Cardiac septum (tissue), 1 donor: ENCODE data around the gene FNIP2. TPM values are rescaled to one million over a fixed set of nuclear protein-coding genes. Genes with fewer than 3 reads are reported as not detected.
"Not testable (repeated sequence)": the region's sequence is repeated elsewhere in the genome, so short reads cannot be mapped to it uniquely, and the experiment has no call there.

Source experiments
- DNase-seq: peaks from one replicate; pipeline ENCODE4 v3.0.0-alpha.2; 2020; ENCODE audit warnings: low spot score
- intact Hi-C: fragments of 100-400 bp; cut with DNase I; formaldehyde crosslinking; loops from one replicate; pipeline ENCODE4 v1.14.0; 2022
- total RNA-seq: library from RNA; stranded (reverse); fragmentation: NEBNext Ultra II Directional; extraction: Animal tissue kit (Norgen Biotek cat#: 25700); gene quantifications from one replicate; pipeline ENCODE4 v1.2.1, GENCODE V29; 2021
- donor health status: DM: no; HTN: no; CAD: no.

FNIP2 gene
- total RNA-seq, 1 donor from 2014 or later: 38.5 TPM

GRCh38 chr4:158927774-158928173 lies 158.9 kb downstream of the FNIP2 start:
- intact Hi-C loops, DNase-seq: not testable (repeated sequence)

- intact Hi-C loops: no loop called here
- no peak for DNase-seq
Measured at GRCh38 chr4:158929939-158930638, 161.3 kb downstream of the FNIP2 start.

- DNase-seq: no peak
- intact Hi-C loops: no loop called here
Measured at GRCh38 chr4:158930639-158930972, 161.8 kb downstream of the FNIP2 start.

DNA sequence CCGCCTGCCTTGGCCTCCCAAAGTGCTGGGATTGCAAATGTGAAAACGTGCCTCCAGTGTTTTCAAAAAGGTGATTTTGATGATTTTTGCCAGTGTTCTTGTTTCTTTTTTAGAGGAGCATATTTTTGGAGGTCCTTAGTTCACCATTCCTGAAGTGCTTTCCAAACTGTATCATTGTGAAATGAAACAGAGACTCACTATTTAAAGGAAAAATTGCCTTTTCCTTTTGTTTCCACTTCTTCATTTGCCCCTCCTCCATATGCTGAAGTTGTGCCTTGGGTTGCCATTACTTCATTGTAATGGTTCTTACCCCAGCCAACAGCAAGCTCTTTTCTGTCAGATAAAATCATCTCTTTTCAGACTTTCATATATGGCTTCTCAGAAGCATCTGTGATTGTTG lies 164.4 kb downstream of the FNIP2 start:
- intact Hi-C loops: no loop called here
- no peak for DNase-seq

- intact Hi-C loops: no loop called here
Measured at GRCh38 chr4:158934996-158935669, 166.3 kb downstream of the FNIP2 start.

DNA sequence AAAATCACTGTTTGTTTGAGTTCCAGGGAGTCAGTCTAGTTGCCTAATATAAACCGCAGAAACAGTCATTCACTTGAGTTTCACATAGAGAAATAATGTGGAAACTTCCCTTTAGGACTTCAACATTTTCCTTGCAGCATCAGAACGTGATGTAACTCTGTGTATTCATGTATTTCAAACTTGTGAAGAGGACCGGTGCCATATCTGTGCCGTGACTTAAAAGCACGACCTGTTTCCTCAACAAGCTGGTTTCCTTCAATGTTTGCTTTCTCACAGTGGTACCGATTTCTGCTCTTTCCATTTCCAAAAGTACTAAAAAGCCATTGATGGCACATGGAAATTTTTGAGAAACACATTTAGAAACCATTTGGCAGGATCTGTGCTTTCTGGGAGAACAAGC lies 167.4 kb downstream of the FNIP2 start:
- intact Hi-C loops: no loop called here
- no peak for DNase-seq

More at GRCh38 chr4:158934996-158935669, 166.3 kb downstream of the FNIP2 start:
- DNase-seq: no peak

- intact Hi-C loops: no loop called here
- DNase-seq: no peak
Measured at GRCh38 chr4:158938220-158939044, 169.6 kb downstream of the FNIP2 start.

- intact Hi-C loops: no loop called here
- no peak for DNase-seq
Measured at GRCh38 chr4:158940271-158940670, 171.4 kb downstream of the FNIP2 start.

GRCh38 chr4:158941321-158941720 lies 172.5 kb downstream of the FNIP2 start:
- intact Hi-C loops: no loop called here
- DNase-seq: no peak

GRCh38 chr4:158941895-158942294 lies 173.1 kb downstream of the FNIP2 start:
- no peak for DNase-seq
- intact Hi-C loops: no loop called here

DNA sequence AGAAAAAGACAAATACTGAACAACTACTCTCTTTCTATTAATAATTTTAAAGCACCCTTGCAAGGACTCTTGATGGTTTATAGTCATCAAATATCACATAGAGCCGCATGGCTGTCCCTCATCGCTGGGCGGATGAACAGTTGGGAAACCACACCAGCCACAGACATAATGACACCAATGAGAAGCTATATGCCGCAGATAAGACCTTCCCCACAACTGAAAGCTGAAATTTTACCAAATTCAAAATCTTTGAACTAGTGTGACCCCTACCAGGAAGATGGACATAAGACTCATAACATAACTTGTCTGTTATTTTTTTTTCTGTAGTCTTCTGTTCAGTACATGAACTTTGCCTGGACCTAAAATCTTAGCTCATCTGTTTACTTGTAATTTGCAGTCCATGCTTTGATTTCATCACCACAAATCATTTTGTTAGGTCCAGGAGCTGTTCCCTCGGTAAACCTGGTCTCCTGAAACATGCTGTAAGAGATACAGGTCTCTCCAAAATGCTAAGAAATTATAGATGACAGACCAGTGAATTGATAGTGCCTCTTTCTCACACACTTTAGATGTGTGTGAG lies 176.8 kb downstream of the FNIP2 start:
- DNase-seq: no peak
- intact Hi-C loops: no loop called here

DNA sequence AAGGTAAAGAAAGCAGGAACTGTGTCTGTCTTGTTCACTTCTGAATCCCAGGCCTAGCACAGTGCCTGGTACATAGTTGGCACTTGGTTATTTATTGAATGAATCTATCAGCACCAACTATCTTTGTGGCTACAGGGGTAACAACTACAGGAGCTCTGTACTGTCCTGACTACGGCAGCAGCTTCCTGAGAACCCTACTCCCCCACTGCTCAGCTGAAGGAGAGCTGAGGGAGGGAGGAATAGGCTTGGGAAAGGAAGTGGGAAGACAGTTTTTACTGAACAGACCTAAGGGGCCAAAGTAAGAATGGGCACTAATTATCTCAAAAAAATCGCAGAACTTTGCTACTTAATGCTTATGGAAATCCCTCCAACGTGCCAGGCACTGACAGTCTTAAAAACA lies 178.0 kb downstream of the FNIP2 start:
- DNase-seq: no peak
- intact Hi-C loops: no loop called here

GRCh38 chr4:158948071-158948470 lies 179.2 kb downstream of the FNIP2 start:
- DNase-seq: no peak
- intact Hi-C loops: no loop called here

GRCh38 chr4:158949099-158949498 lies 180.3 kb downstream of the FNIP2 start:
- intact Hi-C loops: no loop called here
- no peak for DNase-seq

GRCh38 chr4:158952221-158952774 lies 183.5 kb downstream of the FNIP2 start:
- DNase-seq, intact Hi-C loops: not testable (repeated sequence)

- DNase-seq, intact Hi-C loops: not testable (repeated sequence)
Measured at GRCh38 chr4:158956345-158956744, 187.5 kb downstream of the FNIP2 start.

DNA sequence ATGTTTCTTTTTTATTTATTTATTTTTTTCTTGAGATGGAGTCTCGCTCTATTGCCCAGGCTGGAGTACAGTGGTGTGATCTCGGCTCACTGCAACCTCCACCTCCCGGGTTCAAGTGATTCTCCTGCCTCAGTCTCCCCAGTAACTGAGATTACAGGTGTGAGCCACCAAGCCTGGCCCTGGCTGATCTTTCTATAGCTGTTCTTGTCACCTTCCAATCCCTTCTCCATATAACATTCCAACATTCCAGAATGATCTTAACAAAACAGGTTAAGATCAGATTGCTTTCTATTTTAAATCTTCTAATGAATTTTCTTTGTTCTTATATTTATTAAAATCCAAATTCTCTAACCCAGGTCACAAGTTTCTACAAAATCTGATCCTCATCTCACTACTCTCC lies 188.1 kb downstream of the FNIP2 start:
- DNase-seq, intact Hi-C loops: not testable (repeated sequence)
